A549 (cell line): Measurements from ENCODE around the gene SETD3. TPM values are rescaled to one million over a fixed set of nuclear protein-coding genes. Genes with fewer than 3 reads are reported as not detected.

Source experiments
- ATAC-seq, 2 experiments: fragments of 200-7000 bp in 1 of 2; fragments of >200 bp in 1 of 2; cut with Nextera tagmentation in 1 of 2; cut with Tn5 transposase in 1 of 2; 3 replicates each; pipeline versions ENCODE4 v1.8.0 to v1.9.1; 2018 to 2020; ENCODE audit warnings: mild to moderate bottlenecking in 1 of 2, moderate library complexity in 1 of 2
- CTCF ChIA-PET: fragments of 300-600 bp; sonication (Branson Sonifier 250); formaldehyde crosslinking; extraction: SDS; loops from one replicate; lab custom pipeline; 2021; ENCODE audit warnings: antibody characterized with exemption, inconsistent platforms; lab: Yijun Ruan, JAX
- POLR2A ChIA-PET: fragments of 350-600 bp; formaldehyde crosslinking; extraction: SDS; loops from one replicate; lab custom pipeline; 2021; ENCODE audit warnings: antibody characterized with exemption, inconsistent platforms; lab: Yijun Ruan, JAX
- DNase-seq, 2 experiments: peaks; one replicate each; pipeline versions ENCODE4 v3.0.0 to v3.0.0-alpha.2; 2011 to 2016; ENCODE audit warnings: low read depth in 1 of 2, low spot score in 1 of 2
- FAIRE-seq: peaks from 2 replicates; lab custom pipeline; 2011; peaks lifted over from hg19 to GRCh38; lab: Jason Lieb, UNC
- H3K27ac ChIP-seq, 2 experiments: fragments of >200 bp; sonication (Bioruptor Twin); formaldehyde crosslinking; 3 replicates each; pipeline ENCODE4 v1.5.1; 2016 to 2017
- H3K4me1 ChIP-seq: fragments of >200 bp; sonication (Bioruptor Twin); formaldehyde crosslinking; 3 replicates; pipeline ENCODE4 v1.6.1; 2016
- H3K4me2 ChIP-seq: fragments of >200 bp; sonication (Bioruptor Twin); formaldehyde crosslinking; 3 replicates; pipeline ENCODE4 v1.6.1; 2016
- H3K4me3 ChIP-seq: fragments of >200 bp; sonication (Bioruptor Twin); formaldehyde crosslinking; 3 replicates; pipeline ENCODE4 v1.5.1; 2016
- H3K9me3 ChIP-seq: fragments of >200 bp; sonication (Bioruptor Twin); formaldehyde crosslinking; 3 replicates; pipeline ENCODE4 v1.6.1; 2016
- CBX2 ChIP-seq: fragments of 200-600 bp; sonication (generic); IDR thresholded peaks from 2 replicates; pipeline ENCODE4 v1.6.1; 2016; ENCODE audit warnings: low read depth, mild to moderate bottlenecking, borderline replicate concordance
- CBX8 ChIP-seq: fragments of 200-600 bp; sonication (generic); IDR thresholded peaks from 2 replicates; pipeline ENCODE4 v1.6.1; 2016
- CHD2 ChIP-seq: fragments of 150-350 bp; IDR thresholded peaks from 2 replicates; pipeline ENCODE4 v1.6.1; 2014; ENCODE audit warnings: low read length; ENCODE audit not compliant: partially characterized antibody
- EHMT2 ChIP-seq: fragments of 200-600 bp; sonication (generic); IDR thresholded peaks from 2 replicates; pipeline ENCODE4 v1.6.1; 2016; ENCODE audit warnings: antibody characterized with exemption, low read depth, mild to moderate bottlenecking, moderate library complexity
- EP300 ChIP-seq, 2 experiments: fragments of >200 bp; sonication (Bioruptor Twin); formaldehyde crosslinking; IDR thresholded peaks; 2 replicates in 1 of 2; 3 replicates in 1 of 2; pipeline ENCODE4 v1.6.1; 2016 to 2017
- ESRRA ChIP-seq: fragments of 150-350 bp; IDR thresholded peaks from 2 replicates; pipeline ENCODE4 v1.6.1; 2014; ENCODE audit warnings: mild to moderate bottlenecking, low read length, borderline replicate concordance
- FOXS1 ChIP-seq: fragments of 250-450 bp; sonication (Bioruptor Pico); IDR thresholded peaks from 2 replicates; pipeline ENCODE4 v1.5.0; 2020; ENCODE audit warnings: mild to moderate bottlenecking, moderate library complexity
- HDAC2 ChIP-seq: fragments of 200-600 bp; sonication (generic); IDR thresholded peaks from 2 replicates; pipeline ENCODE4 v1.6.1; 2016
- HEYL ChIP-seq: fragments of 250-450 bp; sonication (Bioruptor Pico); IDR thresholded peaks from 2 replicates; pipeline ENCODE4 v1.8.0; 2021; ENCODE audit warnings: mild to moderate bottlenecking, moderate library complexity
- HMGXB4 ChIP-seq: fragments of 250-450 bp; sonication (Bioruptor Pico); IDR thresholded peaks from 2 replicates; pipeline ENCODE4 v1.5.0; 2021; ENCODE audit warnings: mild to moderate bottlenecking, moderate library complexity, borderline replicate concordance
- HOXA7 ChIP-seq: fragments of 250-450 bp; sonication (Bioruptor Pico); IDR thresholded peaks from 2 replicates; pipeline ENCODE4 v1.5.0; 2020; ENCODE audit warnings: mild to moderate bottlenecking, moderate library complexity
- JUN ChIP-seq, 2 experiments: fragments of >200 bp; sonication (Bioruptor Twin); formaldehyde crosslinking; IDR thresholded peaks; 2 replicates in 1 of 2; 3 replicates in 1 of 2; pipeline ENCODE4 v1.6.1; 2016 to 2017
- KDM5A ChIP-seq: fragments of 200-600 bp; sonication (generic); IDR thresholded peaks from 2 replicates; pipeline ENCODE4 v1.6.1; 2016; ENCODE audit warnings: antibody characterized with exemption, mild to moderate bottlenecking
- MAZ ChIP-seq: fragments of 150-350 bp; IDR thresholded peaks from 2 replicates; pipeline ENCODE4 v1.6.1; 2014; ENCODE audit warnings: antibody characterized with exemption, low read depth, low read length, borderline replicate concordance
- NFE2L2 ChIP-seq: fragments of 150-350 bp; conservative IDR thresholded peaks from 2 replicates; pipeline ENCODE4 v1.6.1; 2014; ENCODE audit warnings: low read length
- PHF8 ChIP-seq: fragments of 200-600 bp; sonication (generic); IDR thresholded peaks from 2 replicates; pipeline ENCODE4 v1.6.1; 2016; ENCODE audit warnings: low read depth, mild to moderate bottlenecking, antibody characterized with exemption, moderate library complexity, borderline replicate concordance
- POLR2A ChIP-seq: IDR thresholded peaks from 2 replicates; pipeline ENCODE4 v1.6.1; 2012; ENCODE audit warnings: mild to moderate bottlenecking, low read length
- RAD21 ChIP-seq, 2 experiments: fragments of >200 bp in 1 of 2; sonication (Bioruptor Twin) in 1 of 2; formaldehyde crosslinking in 1 of 2; IDR thresholded peaks in 1 of 2; conservative IDR thresholded peaks in 1 of 2; 2 replicates in 1 of 2; 3 replicates in 1 of 2; pipeline ENCODE4 v1.6.1; 2012 to 2018; ENCODE audit warnings: inconsistent platforms in 1 of 2
- RCOR1 ChIP-seq: fragments of 150-350 bp; IDR thresholded peaks from 2 replicates; pipeline ENCODE4 v1.6.1; 2014; ENCODE audit warnings: antibody characterized with exemption, low read length, low read depth
- SMC3 ChIP-seq: fragments of >200 bp; sonication (Bioruptor Twin); formaldehyde crosslinking; IDR thresholded peaks from 3 replicates; pipeline ENCODE4 v1.6.1; 2018; ENCODE audit warnings: inconsistent platforms
- TFCP2L1 ChIP-seq: fragments of 250-450 bp; sonication (Bioruptor Pico); IDR thresholded peaks from 2 replicates; pipeline ENCODE4 v1.5.0; 2021; ENCODE audit warnings: mild to moderate bottlenecking
- ZFP36 ChIP-seq: fragments of 450-650 bp; IDR thresholded peaks from 2 replicates; pipeline ENCODE4 v1.6.1; 2014; ENCODE audit warnings: borderline replicate concordance; ENCODE audit not compliant: partially characterized antibody
- WGBS: methylation state at CpG from one replicate; pipeline ENCODE4 v1.1.6; 2017; ENCODE audit errors: missing lambda C conversion rate; 5-methylcytosine and 5-hydroxymethylcytosine counted together
- polyA plus RNA-seq, 4 experiments: library from polyadenylated mRNA; depleted of rRNA in 3 of 4; stranded (reverse); fragments of >200 nt; fragmentation: RNase III in 1 of 4; extraction: RNeasy Plus Mini Kit Qiagen cat#74134 plus additional on column Dnase treatment in 1 of 4; gene quantifications; 2 replicates in 3 of 4; 3 replicates in 1 of 4; pipeline ENCODE4 v1.2.3, GENCODE V29; 2011 to 2017
- TF ChIP-seq, protein P1 (sequence below): IDR thresholded peaks from 2 replicates; pipeline ENCODE4 v1.6.1; 2012
- TF ChIP-seq, protein P2 (sequence below): IDR thresholded peaks from 2 replicates; pipeline ENCODE4 v1.6.1; 2012

SETD3 gene
- polyA plus RNA-seq, 2 of the 4 experiments (the other 2 are of a cell fraction), result 43.1 to 59.7 TPM

DNA sequence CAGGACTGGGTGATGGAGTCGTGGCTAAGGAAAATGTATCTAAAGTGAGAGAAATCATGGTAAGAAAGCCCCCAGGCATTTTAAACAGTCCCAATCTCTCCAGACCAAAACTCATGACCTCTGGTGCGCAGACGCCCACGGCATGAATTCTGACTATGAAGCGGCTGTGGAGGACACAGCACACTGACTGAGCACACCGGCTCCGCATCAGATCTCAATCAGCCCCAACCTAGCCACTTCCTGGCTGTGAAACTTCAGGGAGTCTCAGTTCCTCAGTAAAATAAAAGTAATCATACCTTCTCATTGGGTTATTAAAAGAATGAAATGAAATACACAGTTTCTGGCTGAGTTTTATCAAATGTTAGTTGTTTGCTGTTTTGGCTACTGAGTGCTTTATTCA, 38.7 kb downstream of the SETD3 start:
- CTCF ChIA-PET, result interaction anchor here (0.7 to 1.0 kb wide), 2 partner anchors 38 to 444 kb away, joined by 3 read pairs; no protein-coding TSS in a partner anchor
- no peak for ATAC-seq

GRCh38 chr14:99441157-99441870, 39.3 kb downstream of the SETD3 start:
- H3K4me1 ChIP-seq, result no peaks in the 10 kb centered on the region
- ChIA-PET POLR2A (no interaction called here), CTCF (interaction anchor here (0.7 to 1.2 kb wide), 6 partner anchors 12 to 444 kb away, joined by 3 to 4 read pairs (median 3); no protein-coding TSS in a partner anchor)
- no peak for FAIRE-seq
- H3K4me2 ChIP-seq, result no peak overlapping the region
- no peak overlapping the region for H3K27ac ChIP-seq
- TF ChIP-seq ZFP36 (no peak), KDM5A (no peak), CHD2 (no peak), ESRRA (no peak)
- no peak overlapping the region for H3K4me3 ChIP-seq
- no peaks in the 10 kb centered on the region for H3K9me3 ChIP-seq
- ATAC-seq, result peak; percentile 74 to 88
- WGBS, result 93% methylated on average over 11 of the region's 11 CpGs
- DNase-seq, result peak in 1 of 2 experiments; percentile 25

More for the DNA sequence above, 38.7 kb downstream of the SETD3 start:
- FAIRE-seq (no peak), DNase-seq (no peak)
- Histone ChIP-seq H3K27ac (no peak overlapping the region), H3K4me1 (no peaks in the 10 kb centered on the region)
- WGBS, result 97% methylated on average over 7 of the region's 7 CpGs
- POLR2A ChIA-PET, result no interaction called here
- no peak for TF ChIP-seq MAZ
- no peak for TF ChIP-seq JUN (IDR thresholded peaks at IDR 0.05)
- TF ChIP-seq, protein P1, sequence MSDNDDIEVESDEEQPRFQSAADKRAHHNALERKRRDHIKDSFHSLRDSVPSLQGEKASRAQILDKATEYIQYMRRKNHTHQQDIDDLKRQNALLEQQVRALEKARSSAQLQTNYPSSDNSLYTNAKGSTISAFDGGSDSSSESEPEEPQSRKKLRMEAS, result no peak
- no peak for TF ChIP-seq PHF8
- no peak for TF ChIP-seq SMC3
- no peak for TF ChIP-seq RAD21 (conservative IDR thresholded peaks at IDR 0.05 in 1 of 2, IDR thresholded peaks at IDR 0.05 in 1 of 2)
- no peak for TF ChIP-seq NFE2L2
- no peak for TF ChIP-seq EP300 (IDR thresholded peaks at IDR 0.05)
- no peak for TF ChIP-seq CBX8
- TF ChIP-seq, all 56 proteins: peak for 0
- no peaks in the 10 kb centered on the region for H3K9me3 ChIP-seq
- H3K4me2 ChIP-seq, result no peak overlapping the region
- no peak overlapping the region for H3K4me3 ChIP-seq

- H3K4me2 ChIP-seq, result no peak overlapping the region
- no peaks in the 10 kb centered on the region for H3K9me3 ChIP-seq
- H3K4me1 ChIP-seq, result no peaks in the 10 kb centered on the region
- TF ChIP-seq HEYL, result no peak
- no peak for TF ChIP-seq CBX2
- TF ChIP-seq, protein P2, sequence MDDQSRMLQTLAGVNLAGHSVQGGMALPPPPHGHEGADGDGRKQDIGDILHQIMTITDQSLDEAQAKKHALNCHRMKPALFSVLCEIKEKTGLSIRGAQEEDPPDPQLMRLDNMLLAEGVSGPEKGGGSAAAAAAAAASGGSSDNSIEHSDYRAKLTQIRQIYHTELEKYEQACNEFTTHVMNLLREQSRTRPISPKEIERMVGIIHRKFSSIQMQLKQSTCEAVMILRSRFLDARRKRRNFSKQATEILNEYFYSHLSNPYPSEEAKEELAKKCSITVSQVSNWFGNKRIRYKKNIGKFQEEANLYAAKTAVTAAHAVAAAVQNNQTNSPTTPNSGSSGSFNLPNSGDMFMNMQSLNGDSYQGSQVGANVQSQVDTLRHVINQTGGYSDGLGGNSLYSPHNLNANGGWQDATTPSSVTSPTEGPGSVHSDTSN, result no peak
- no peak for TF ChIP-seq HDAC2
- TF ChIP-seq RAD21 (conservative IDR thresholded peaks at IDR 0.05 in 1 of 2, IDR thresholded peaks at IDR 0.05 in 1 of 2), result no peak
- TF ChIP-seq TFCP2L1 (CRISPR knock-in tag), result no peak
- no peak for TF ChIP-seq POLR2A
- TF ChIP-seq FOXS1, result no peak
- no peak for TF ChIP-seq JUN (IDR thresholded peaks at IDR 0.05)
- TF ChIP-seq HMGXB4 (CRISPR knock-in tag), result no peak
- TF ChIP-seq RCOR1, result no peak
- no peak for TF ChIP-seq EHMT2
- no peak for TF ChIP-seq HOXA7
- TF ChIP-seq, all 56 proteins: peak for 0
- POLR2A ChIA-PET, result no interaction called here
- DNase-seq (peak in 1 of 2 experiments; percentile 7), ATAC-seq (peak; percentile 40 to 63; a peak in 3 of 6 replicates), FAIRE-seq (no peak)
- CTCF ChIA-PET, result interaction anchor here (0.9 to 1.4 kb wide), 6 partner anchors 10 to 47 kb away, joined by 3 to 4 read pairs (median 3); no protein-coding TSS in a partner anchor
- Histone ChIP-seq H3K4me3 (no peak overlapping the region), H3K27ac (no peak overlapping the region)
- 92% methylated on average over 14 of the region's 14 CpGs for WGBS
Measured at GRCh38 chr14:99440278-99440677, 40.4 kb downstream of the SETD3 start.
